Thoracic aorta (tissue), 2 donors: Measurements from ENCODE around the gene PPP2R5C. TPM values are rescaled to one million over a fixed set of nuclear protein-coding genes. Genes with fewer than 3 reads are reported as not detected.

Experiments used
- ATAC-seq: fragments of 150-250 bp; one replicate; pipeline ENCODE4 v1.8.0; 2017; ENCODE audit warnings: low read depth; ENCODE audit not compliant: insufficient number of reproducible peaks, low FRiP score
- DNase-seq: peaks from one replicate; pipeline ENCODE4 v3.0.0-alpha.2; 2020; ENCODE audit warnings: low spot score
- H3K27ac ChIP-seq, 2 donors: fragments of 200-600 bp; sonication (generic); 1 replicate in 1 of 2; 2 replicates in 1 of 2; pipeline ENCODE4 v1.5.1; 2016; ENCODE audit warnings: mild to moderate bottlenecking in 2 of 2, moderate library complexity in 2 of 2
- H3K27me3 ChIP-seq: fragments of 200-600 bp; sonication (generic); replicated peaks from 2 replicates; pipeline ENCODE4 v1.6.0; 2016; ENCODE audit warnings: mild to moderate bottlenecking; ENCODE audit not compliant: insufficient read depth
- H3K36me3 ChIP-seq: fragments of 200-600 bp; sonication (generic); one replicate; pipeline ENCODE4 v1.5.1; 2016
- H3K4me1 ChIP-seq, 2 donors: fragments of 200-600 bp; sonication (generic); 1 replicate in 1 of 2; 2 replicates in 1 of 2; pipeline versions ENCODE4 v1.5.1 to v1.6.0; 2016; ENCODE audit warnings: low read depth in 2 of 2, mild to moderate bottlenecking in 1 of 2; ENCODE audit not compliant: control insufficient read depth in 1 of 2
- H3K4me3 ChIP-seq: fragments of 200-600 bp; sonication (generic); 2 replicates; pipeline ENCODE4 v1.5.1; 2016; ENCODE audit warnings: mild to moderate bottlenecking
- H3K9me3 ChIP-seq: fragments of 200-600 bp; sonication (generic); 2 replicates; pipeline ENCODE4 v1.5.1; 2016
- CTCF ChIP-seq: fragments of 200-600 bp; sonication (generic); IDR thresholded peaks from one replicate; pipeline ENCODE4 v1.5.1; 2019; ENCODE audit warnings: antibody characterized with exemption
- total RNA-seq, 2 donors: library from RNA; depleted of rRNA; stranded (reverse); fragments of >200 nt; gene quantifications; one replicate each; pipeline versions ENCODE4 v1.1.0 to v1.2.3, GENCODE V29; 2016

Gene PPP2R5C
- total RNA-seq, 2 donors from 2014 or later, result 97.2 to 341 TPM

- ATAC-seq (no peak), DNase-seq (no peak)
- Histone ChIP-seq H3K9me3 (no peaks in the 10 kb centered on the region), H3K27ac (no peak overlapping the region), H3K36me3 (no peaks in the 10 kb centered on the region), H3K4me1 (no peaks in the 10 kb centered on the region), H3K4me3 (no peak overlapping the region), H3K27me3 (no peaks in the 10 kb centered on the region)
- TF ChIP-seq CTCF, result no peak
These were observed 13.3 kb downstream of the PPP2R5C start for GRCh38 chr14:101774814-101775213.

- no peak for DNase-seq
- no peak overlapping the region for H3K4me3 ChIP-seq
- no peaks in the 10 kb centered on the region for H3K27me3 ChIP-seq
- peaks cover 3 to 6% of the 10 kb centered on the region in 2 donors for H3K4me1 ChIP-seq
- no peak overlapping the region for H3K27ac ChIP-seq
- no peak for TF ChIP-seq CTCF
- no peaks in the 10 kb centered on the region for H3K9me3 ChIP-seq
- H3K36me3 ChIP-seq, result no peaks in the 10 kb centered on the region
- ATAC-seq, result no peak
These were observed 14.3 kb downstream of the PPP2R5C start for GRCh38 chr14:101775826-101776225.

- Histone ChIP-seq H3K4me1 (peaks cover 8 to 10% of the 10 kb centered on the region in 2 donors), H3K27ac (no peak overlapping the region), H3K36me3 (no peaks in the 10 kb centered on the region), H3K4me3 (no peak overlapping the region), H3K27me3 (no peaks in the 10 kb centered on the region), H3K9me3 (no peaks in the 10 kb centered on the region)
- no peak for TF ChIP-seq CTCF
- ATAC-seq (no peak), DNase-seq (no peak)
These were observed 14.8 kb downstream of the PPP2R5C start for GRCh38 chr14:101776344-101776743.

- DNase-seq, result no peak
- TF ChIP-seq CTCF, result no peak
- H3K27me3 ChIP-seq, result no peaks in the 10 kb centered on the region
- H3K9me3 ChIP-seq, result no peaks in the 10 kb centered on the region
- peaks cover 9 to 10% of the 10 kb centered on the region in 2 donors for H3K4me1 ChIP-seq
- no peak for ATAC-seq
- no peaks in the 10 kb centered on the region for H3K36me3 ChIP-seq
- peak overlapping the region; percentile 75 for H3K4me3 ChIP-seq
- no peak overlapping the region for H3K27ac ChIP-seq
These were observed 18.9 kb downstream of the PPP2R5C start for GRCh38 chr14:101780390-101780789.

- no peak for TF ChIP-seq CTCF
- H3K4me1 ChIP-seq, result peaks cover 9 to 10% of the 10 kb centered on the region in 2 donors
- H3K36me3 ChIP-seq, result no peaks in the 10 kb centered on the region
- no peaks in the 10 kb centered on the region for H3K9me3 ChIP-seq
- peak overlapping the region; percentile 75 for H3K4me3 ChIP-seq
- DNase-seq, result no peak
- H3K27ac ChIP-seq, result no peak overlapping the region
- no peaks in the 10 kb centered on the region for H3K27me3 ChIP-seq
- ATAC-seq, result no peak
These were observed 19.4 kb downstream of the PPP2R5C start for GRCh38 chr14:101780887-101781239.
